ENCODE data around the gene EPB41L2.

The EPB41L2 gene

GRCh38 chr6:130794738-130795137 is 268.3 kb downstream of the EPB41L2 start:
- DNase-seq = no peak
- in situ Hi-C loops (cut with HindIII; ENCODE audit: low pct_ligation_motif_present, low sequenced_read_pairs) = no loop called here
- H3K36me3 ChIP-seq (replicated peaks) = no peaks in the 10 kb centered on the region
- TF ChIP-seq CTCF (IDR thresholded peaks at IDR 0.05; ENCODE audit: low read depth, low read length, missing control alignments) = no peak
- H3K4me3 ChIP-seq (ENCODE audit: low read depth, low read length) = no peak overlapping the region
- no peak overlapping the region for H3K27ac ChIP-seq
- H3K27me3 ChIP-seq (replicated peaks) = no peaks in the 10 kb centered on the region

- in situ Hi-C loops (cut with HindIII; ENCODE audit: low pct_ligation_motif_present, low sequenced_read_pairs) = no loop called here
- TF ChIP-seq CTCF (IDR thresholded peaks at IDR 0.05; ENCODE audit: low read depth, low read length, missing control alignments) = no peak
- no peaks in the 10 kb centered on the region for H3K27me3 ChIP-seq (replicated peaks)
- H3K4me3 ChIP-seq (ENCODE audit: low read depth, low read length) = no peak overlapping the region
- no peaks in the 10 kb centered on the region for H3K36me3 ChIP-seq (replicated peaks)
- no peak overlapping the region for H3K27ac ChIP-seq
- DNase-seq = no peak
These were observed 268.9 kb downstream of the EPB41L2 start for GRCh38 chr6:130794010-130794697.

Data from brain microvascular endothelial cell (primary cell).